Keratinocyte (primary cell): ENCODE results near the gene HGFAC. TPM values are rescaled to one million over a fixed set of nuclear protein-coding genes. Genes with fewer than 3 reads are reported as not detected.

Experiments used
- DNase-seq: peaks from one replicate; pipeline ENCODE4 v3.0.0-alpha.2; 2011; ENCODE audit warnings: low read depth, missing footprints, low spot score
- FAIRE-seq: peaks from 2 replicates; lab custom pipeline; 2011; peaks lifted over from hg19 to GRCh38; lab: Jason Lieb, UNC
- H2AFZ ChIP-seq: 2 replicates; pipeline ENCODE4 v1.6.0; 2012; ENCODE audit warnings: low read length, control low read depth, inconsistent platforms; ENCODE audit not compliant: control insufficient read depth
- H3K27ac ChIP-seq: 2 replicates; pipeline ENCODE4 v1.5.1; 2011; ENCODE audit warnings: low read length; ENCODE audit not compliant: control insufficient read depth, insufficient read depth
- H3K27me3 ChIP-seq: 3 replicates; pipeline ENCODE4 v1.6.0; 2011; ENCODE audit warnings: low read length; ENCODE audit not compliant: control insufficient read depth, insufficient read depth; ENCODE audit errors: extremely low read depth
- H3K36me3 ChIP-seq, 2 experiments: 2 replicates in 1 of 2; 3 replicates in 1 of 2; pipeline ENCODE4 v1.5.1; 2011; ENCODE audit warnings: low read length in 2 of 2, mild to moderate bottlenecking in 1 of 2; ENCODE audit not compliant: control insufficient read depth in 2 of 2, insufficient read depth in 2 of 2; ENCODE audit errors: extremely low read depth in 1 of 2
- H3K4me1 ChIP-seq: 3 replicates; pipeline ENCODE4 v1.5.1; 2011; ENCODE audit warnings: low read length; ENCODE audit not compliant: control insufficient read depth, insufficient read depth; ENCODE audit errors: extremely low read depth
- H3K4me2 ChIP-seq: 3 replicates; pipeline ENCODE4 v1.6.0; 2011; ENCODE audit warnings: low read depth, low read length; ENCODE audit not compliant: control insufficient read depth, insufficient read depth; ENCODE audit errors: extremely low read depth
- H3K4me3 ChIP-seq, 3 experiments: fragments of 200-600 bp in 1 of 3; sonication (generic) in 1 of 3; 2 replicates in 2 of 3; 3 replicates in 1 of 3; pipeline ENCODE4 v1.5.1; 2011 to 2016; ENCODE audit warnings: low read length in 3 of 3, mild to moderate bottlenecking in 3 of 3, control low read depth in 2 of 3, inconsistent platforms in 1 of 3, low read depth in 1 of 3, mixed read lengths in 1 of 3, mixed run types in 1 of 3, moderate library complexity in 1 of 3; ENCODE audit not compliant: control insufficient read depth in 2 of 3, insufficient read depth in 2 of 3; ENCODE audit errors: extremely low read depth in 1 of 3
- H3K79me2 ChIP-seq: 2 replicates; pipeline ENCODE4 v1.6.0; 2012; ENCODE audit warnings: low read length; ENCODE audit not compliant: control insufficient read depth, insufficient read depth
- H3K9ac ChIP-seq: 3 replicates; pipeline ENCODE4 v1.6.0; 2011; ENCODE audit warnings: low read length; ENCODE audit not compliant: control insufficient read depth, insufficient read depth; ENCODE audit errors: extremely low read depth
- H3K9me1 ChIP-seq: 3 replicates; pipeline ENCODE4 v1.6.0; 2011; ENCODE audit warnings: low read length; ENCODE audit not compliant: control insufficient read depth, insufficient read depth; ENCODE audit errors: extremely low read depth
- H3K9me3 ChIP-seq: 2 replicates; pipeline ENCODE4 v1.5.1; 2012; ENCODE audit warnings: low read depth, low read length; ENCODE audit not compliant: control insufficient read depth
- H4K20me1 ChIP-seq: 3 replicates; pipeline ENCODE4 v1.6.0; 2011; ENCODE audit warnings: low read length; ENCODE audit not compliant: control insufficient read depth, insufficient read depth; ENCODE audit errors: extremely low read depth
- CTCF ChIP-seq, 3 experiments: IDR thresholded peaks in 1 of 3; conservative IDR thresholded peaks in 1 of 3; optimal IDR thresholded peaks in 1 of 3; 2 replicates in 2 of 3; 3 replicates in 1 of 3; pipeline versions ENCODE3 to v1.5.1; 2011; ENCODE audit warnings: low read length in 3 of 3, mild to moderate bottlenecking in 3 of 3, moderate library complexity in 2 of 3, control low read depth in 1 of 3, inconsistent platforms in 1 of 3; ENCODE audit not compliant: insufficient read depth in 2 of 3; ENCODE audit errors: extremely low read depth in 1 of 3
- EZH2 ChIP-seq: IDR thresholded peaks from one replicate; pipeline ENCODE4 v1.6.1; 2012; ENCODE audit warnings: inconsistent platforms, mild to moderate bottlenecking, low read length, moderate library complexity
- dilution Hi-C: fragments of 300-500 bp; cut with MboI; formaldehyde crosslinking; loops from one replicate; pipeline ENCODE4 v1.7.0; 2020; ENCODE audit warnings: low sequenced_read_pairs; ENCODE audit not compliant: extremely low pct_ligation_motif_present
- polyA plus RNA-seq, 5 experiments: library from polyadenylated mRNA; depleted of rRNA in 3 of 5; stranded (reverse) in 3 of 5; stranded (forward) in 1 of 5; unstranded in 1 of 5; fragments of >200 nt; gene quantifications; 1 replicate in 1 of 5; 2 replicates in 3 of 5; 3 replicates in 1 of 5; pipeline versions ENCODE4 v1.2.1 to v1.2.3, GENCODE V29; 2011 to 2012; ENCODE audit warnings: missing spikeins in 2 of 5, low read depth in 1 of 5, low replicate concordance in 1 of 5

The HGFAC gene
- polyA plus RNA-seq, 1 donor (not counting 4 experiments of a cell fraction or from before 2014, with no cell fraction given), result not detected

GRCh38 chr4:3432381-3432790 lies 9.4 kb upstream of the HGFAC start:
- Histone ChIP-seq H3K4me3 (no peak overlapping the region), H3K36me3 (peaks cover 9 to 15% of the 10 kb centered on the region in 2 experiments), H3K4me1 (peaks cover 13% of the 10 kb centered on the region), H3K9me3 (no peaks in the 10 kb centered on the region), H3K27me3 (no peaks in the 10 kb centered on the region), H4K20me1 (no peaks in the 10 kb centered on the region), H3K4me2 (no peak overlapping the region), H2AFZ (no peak overlapping the region), H3K9ac (no peak overlapping the region), H3K27ac (no peak overlapping the region), H3K79me2 (no peaks in the 10 kb centered on the region), H3K9me1 (no peaks in the 10 kb centered on the region)
- FAIRE-seq, result no peak
- dilution Hi-C loops, result no loop called here
- no peak for DNase-seq
- no peak for TF ChIP-seq EZH2
- TF ChIP-seq CTCF (optimal IDR thresholded peaks at IDR 0.05 in 1 of 3, IDR thresholded peaks at IDR 0.05 in 1 of 3, conservative IDR thresholded peaks at IDR 0.05 in 1 of 3; ENCODE audit: extremely low read depth in 1 of 3, insufficient read depth in 2 of 3, low read length in 3 of 3), result no peak

GRCh38 chr4:3433138-3433869 lies 8.5 kb upstream of the HGFAC start:
- Histone ChIP-seq H3K79me2 (no peaks in the 10 kb centered on the region), H3K27ac (no peak overlapping the region), H3K4me2 (no peak overlapping the region), H3K9ac (no peak overlapping the region), H3K9me3 (no peaks in the 10 kb centered on the region), H3K9me1 (no peaks in the 10 kb centered on the region), H3K36me3 (peaks cover 9 to 15% of the 10 kb centered on the region in 2 experiments), H2AFZ (no peak overlapping the region), H3K4me1 (peaks cover 19% of the 10 kb centered on the region), H4K20me1 (no peaks in the 10 kb centered on the region), H3K4me3 (no peak overlapping the region), H3K27me3 (no peaks in the 10 kb centered on the region)
- FAIRE-seq (no peak), DNase-seq (no peak)
- dilution Hi-C loops, result no loop called here
- TF ChIP-seq EZH2 (no peak), CTCF (optimal IDR thresholded peaks at IDR 0.05 in 1 of 3, IDR thresholded peaks at IDR 0.05 in 1 of 3, conservative IDR thresholded peaks at IDR 0.05 in 1 of 3; ENCODE audit: extremely low read depth in 1 of 3, insufficient read depth in 2 of 3, low read length in 3 of 3) (no peak)
